ENCODE results near the gene NABP1. TPM values are rescaled to one million over a fixed set of nuclear protein-coding genes. Genes with fewer than 3 reads are reported as not detected.

The NABP1 gene
- total RNA-seq, 4 donors from 2014 or later: 11.4 to 26.6 (median 22.2) TPM

GRCh38 chr2:191713837-191714236 is 35.9 kb downstream of the NABP1 start:
- WGBS, 2 donors: 88 to 100% methylated on average over 1 of the region's 1 CpG
- Histone ChIP-seq H3K27me3 (no peaks in the 10 kb centered on the region), H3K27ac (no peak overlapping the region), H3K36me3 (no peaks in the 10 kb centered on the region), H3K4me3 (no peak overlapping the region), H3K4me1 (no peaks in the 10 kb centered on the region), H3K9me3 (no peaks in the 10 kb centered on the region)
- DNase-seq (ENCODE audit: low spot score in 2 of 2): no peak
- no peak for TF ChIP-seq CTCF (IDR thresholded peaks at IDR 0.05)
- no peak for TF ChIP-seq POLR2A (IDR thresholded peaks at IDR 0.05)
- no peak for TF ChIP-seq EP300 (IDR thresholded peaks at IDR 0.05)

- H3K27ac ChIP-seq: no peak overlapping the region
- TF ChIP-seq CTCF (IDR thresholded peaks at IDR 0.05) (no peak), EP300 (IDR thresholded peaks at IDR 0.05) (no peak), POLR2A (IDR thresholded peaks at IDR 0.05) (no peak)
- no peaks in the 10 kb centered on the region for H3K27me3 ChIP-seq
- H3K36me3 ChIP-seq: no peaks in the 10 kb centered on the region
- DNase-seq (ENCODE audit: low spot score in 2 of 2): no peak
- H3K9me3 ChIP-seq: no peaks in the 10 kb centered on the region
- 93 to 97% methylated on average over 4 of the region's 4 CpGs for WGBS, 2 donors
- no peaks in the 10 kb centered on the region for H3K4me1 ChIP-seq
- no peak overlapping the region for H3K4me3 ChIP-seq
These were observed 37.0 kb downstream of the NABP1 start for GRCh38 chr2:191714925-191715324.

- 94 to 95% methylated on average over 2 of the region's 2 CpGs for WGBS, 2 donors
- Histone ChIP-seq H3K9me3 (no peaks in the 10 kb centered on the region), H3K4me3 (no peak overlapping the region), H3K4me1 (no peaks in the 10 kb centered on the region), H3K27me3 (no peaks in the 10 kb centered on the region), H3K27ac (no peak overlapping the region), H3K36me3 (no peaks in the 10 kb centered on the region)
- no peak for DNase-seq (ENCODE audit: low spot score in 2 of 2)
- TF ChIP-seq CTCF (IDR thresholded peaks at IDR 0.05): no peak
- TF ChIP-seq POLR2A (IDR thresholded peaks at IDR 0.05): no peak
- TF ChIP-seq EP300 (IDR thresholded peaks at IDR 0.05): no peak
These were observed 37.5 kb downstream of the NABP1 start for GRCh38 chr2:191715471-191715870.

GRCh38 chr2:191719261-191719660 is 41.3 kb downstream of the NABP1 start:
- Histone ChIP-seq H3K4me1 (no peaks in the 10 kb centered on the region), H3K27ac (no peak overlapping the region), H3K36me3 (no peaks in the 10 kb centered on the region), H3K9me3 (no peaks in the 10 kb centered on the region), H3K27me3 (no peaks in the 10 kb centered on the region), H3K4me3 (no peak overlapping the region)
- 89 to 90% methylated on average over 2 of the region's 2 CpGs for WGBS, 2 donors
- TF ChIP-seq CTCF (IDR thresholded peaks at IDR 0.05) (no peak), EP300 (IDR thresholded peaks at IDR 0.05) (no peak), POLR2A (IDR thresholded peaks at IDR 0.05) (no peak)
- no peak for DNase-seq (ENCODE audit: low spot score in 2 of 2)

- DNase-seq (ENCODE audit: low spot score in 2 of 2): no peak
- Histone ChIP-seq H3K4me3 (no peak overlapping the region), H3K27me3 (no peaks in the 10 kb centered on the region), H3K27ac (no peak overlapping the region), H3K9me3 (no peaks in the 10 kb centered on the region), H3K4me1 (no peaks in the 10 kb centered on the region), H3K36me3 (no peaks in the 10 kb centered on the region)
- TF ChIP-seq EP300 (IDR thresholded peaks at IDR 0.05) (no peak), POLR2A (IDR thresholded peaks at IDR 0.05) (no peak), CTCF (IDR thresholded peaks at IDR 0.05) (no peak)
- WGBS, 2 donors: 95 to 98% methylated on average over 13 of the region's 13 CpGs
These were observed 42.0 kb downstream of the NABP1 start for GRCh38 chr2:191719938-191720337.

Data from tibial nerve (tissue), 4 donors.